UCSD-AML1 (cell line): ENCODE data around the gene CFAP298.
A peak's percentile ranks its signal among the peaks of the same experiment; 100 is the strongest.
"Not testable (repeated sequence)": the region's sequence is repeated elsewhere in the genome, so short reads cannot be mapped to it uniquely, and the experiment has no call there.

Source experiments
- DNase-seq: peaks from one replicate; lab custom pipeline; 2025; ENCODE audit not compliant: unreplicated experiment; lab: John Stamatoyannopoulos, UW

The CFAP298 gene

DNA sequence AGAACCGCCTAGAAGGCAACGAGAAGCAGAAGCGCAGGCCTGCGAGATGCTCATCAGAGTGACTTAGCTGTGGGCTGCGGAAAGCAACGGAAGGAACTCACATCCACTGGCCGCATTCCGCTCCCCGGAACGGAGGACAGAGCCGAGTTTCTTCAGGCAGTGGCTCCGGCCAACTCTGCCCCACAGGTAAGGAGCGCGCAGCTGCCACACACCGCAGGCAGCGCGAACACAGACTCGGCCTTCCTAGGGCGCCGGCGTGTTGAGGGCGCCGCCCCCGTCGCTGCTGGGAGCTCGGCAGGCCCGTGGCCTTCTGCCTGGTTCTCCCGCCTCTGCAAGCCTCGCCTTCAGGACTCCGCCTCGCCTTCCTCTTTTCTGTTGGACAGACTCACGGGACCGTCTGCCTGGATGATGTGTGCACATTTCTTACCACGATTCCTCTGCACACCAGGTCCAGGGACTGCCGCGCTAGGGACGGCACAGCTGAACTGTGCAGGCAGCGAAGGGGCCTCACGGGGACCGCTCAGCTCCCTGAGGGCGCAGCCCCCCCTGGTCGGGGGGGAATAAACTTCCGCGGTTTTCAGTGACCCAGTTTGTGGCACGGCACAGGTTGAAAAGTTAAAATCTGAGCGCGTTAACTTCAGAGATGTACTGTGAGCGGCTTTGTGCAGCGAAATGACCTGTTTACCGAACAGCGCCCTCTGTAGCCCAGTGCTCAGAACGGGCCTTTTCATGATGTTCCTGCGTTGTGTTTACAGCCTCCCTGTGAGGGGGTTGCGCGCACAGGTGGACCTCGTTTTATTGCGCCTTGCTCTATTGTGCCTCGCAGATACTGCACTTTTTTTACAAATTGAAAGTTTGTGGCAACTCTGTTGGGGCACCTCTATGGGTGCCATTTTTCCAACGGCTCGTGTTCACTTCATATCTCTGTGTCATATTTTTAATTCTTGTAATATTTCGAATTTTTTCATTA lies 42.6 kb downstream of the CFAP298 start:
- peak; percentile 77 for DNase-seq

DNA sequence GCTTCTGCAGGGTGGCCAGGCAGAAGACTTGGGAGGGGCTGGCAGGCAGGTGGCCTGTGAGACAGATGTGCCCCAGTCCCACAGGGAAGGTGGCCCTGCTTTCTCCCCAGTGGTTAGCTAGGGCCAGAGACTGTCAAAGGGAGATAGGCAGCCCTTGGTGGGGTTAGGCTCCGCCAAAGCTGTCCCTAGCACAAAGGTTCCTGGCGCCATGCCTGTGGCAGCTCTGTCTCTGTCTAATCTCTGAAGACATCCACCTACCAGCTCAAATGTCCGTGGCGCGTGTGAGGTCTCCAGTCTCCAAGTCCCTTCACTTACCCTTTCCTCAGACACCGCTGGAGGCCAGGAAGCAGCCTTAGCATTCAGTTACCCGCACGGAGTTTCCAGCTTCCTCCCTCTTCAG lies 44.6 kb downstream of the CFAP298 start:
- no peak for DNase-seq

GRCh38 chr21:32566741-32567389 lies 45.3 kb downstream of the CFAP298 start:
- DNase-seq, result no peak

DNA sequence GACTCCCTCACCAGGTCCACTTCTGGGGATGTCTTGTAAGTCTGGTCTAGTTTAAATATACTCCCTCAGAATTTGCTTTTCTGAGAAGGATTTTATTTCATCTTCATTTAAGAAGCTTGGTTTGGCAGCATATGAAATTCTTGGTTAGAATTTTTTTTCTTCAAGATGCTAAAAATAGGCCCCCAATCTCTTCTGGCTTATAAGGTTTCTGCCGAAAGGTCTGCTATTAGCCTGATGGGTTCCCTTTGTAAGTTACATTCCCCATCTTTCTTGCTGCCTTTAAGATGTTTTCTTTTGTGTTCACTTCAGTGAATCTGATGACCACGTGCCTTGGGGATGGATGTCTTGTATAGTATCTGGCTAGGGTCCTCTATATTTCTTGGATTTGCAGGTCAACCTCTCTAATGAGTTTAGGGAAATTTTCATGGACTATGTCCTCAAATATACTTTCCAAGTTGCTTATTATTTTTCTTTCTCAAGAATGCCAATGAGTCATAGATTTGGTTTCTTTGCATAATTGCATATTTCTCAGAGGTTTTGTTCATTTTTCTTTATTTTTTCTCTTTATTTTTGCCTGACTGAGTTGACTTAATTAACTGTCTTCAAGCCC lies 46.2 kb downstream of the CFAP298 start:
- no peak for DNase-seq

DNA sequence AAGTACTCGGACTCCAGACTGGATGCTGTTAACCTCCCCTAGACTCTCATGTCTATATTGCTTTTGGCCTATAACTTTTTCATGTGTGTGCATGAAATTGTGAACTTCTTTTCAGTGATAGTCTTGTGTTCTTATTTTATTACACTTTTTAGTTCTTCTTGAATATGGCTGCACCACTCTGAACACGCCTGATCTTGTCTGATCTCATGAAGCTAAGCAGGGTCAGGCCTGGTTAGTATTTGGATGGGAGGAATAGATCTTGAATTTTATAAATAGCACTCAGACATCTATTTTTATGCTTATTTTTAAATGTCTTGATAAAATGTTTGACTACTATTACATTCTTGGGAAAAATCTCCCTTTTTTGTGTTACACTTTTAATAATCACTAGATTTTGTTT lies 49.3 kb downstream of the CFAP298 start:
- no peak for DNase-seq

DNA sequence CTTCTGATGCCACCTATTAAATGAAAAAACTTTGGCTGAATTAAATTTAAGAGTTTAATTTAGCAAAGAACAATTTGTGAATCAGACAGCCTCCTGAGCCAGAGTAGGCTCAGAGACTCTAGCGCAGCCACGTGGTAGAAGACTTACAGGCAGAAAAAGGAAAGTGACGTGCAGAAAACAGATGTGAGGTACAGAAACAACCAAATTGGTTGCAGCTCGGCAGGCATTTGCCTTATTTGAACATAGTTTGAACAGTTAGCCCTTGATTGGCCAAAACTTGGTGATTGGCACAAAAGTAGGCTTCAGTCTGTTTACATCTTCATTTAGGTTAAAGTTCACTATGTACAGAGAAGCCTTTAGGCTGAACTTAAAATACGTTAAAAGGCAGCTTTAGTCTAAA lies 49.8 kb downstream of the CFAP298 start:
- no peak for DNase-seq

DNA sequence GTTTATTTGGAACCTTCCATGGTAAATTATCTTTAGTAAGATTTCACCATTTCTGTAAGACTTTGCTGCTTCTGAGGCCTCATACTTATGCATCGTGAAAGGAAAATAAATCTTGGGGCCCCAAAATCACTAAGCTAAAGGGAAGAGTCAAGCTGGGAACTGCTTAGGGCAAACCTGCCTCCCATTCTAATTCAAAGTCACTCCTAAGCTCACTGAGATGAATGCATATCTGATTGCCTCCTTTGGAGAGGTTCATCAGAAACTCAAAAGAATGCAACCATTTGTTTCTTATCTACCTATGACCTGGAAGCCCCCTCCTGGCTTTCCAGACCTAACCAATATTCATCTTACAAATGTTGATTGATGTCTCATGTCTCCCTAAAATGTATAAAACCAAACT lies 50.7 kb downstream of the CFAP298 start:
- not testable (repeated sequence) for DNase-seq

- no peak for DNase-seq
Measured at GRCh38 chr21:32560896-32561295, 51.3 kb downstream of the CFAP298 start.

DNA sequence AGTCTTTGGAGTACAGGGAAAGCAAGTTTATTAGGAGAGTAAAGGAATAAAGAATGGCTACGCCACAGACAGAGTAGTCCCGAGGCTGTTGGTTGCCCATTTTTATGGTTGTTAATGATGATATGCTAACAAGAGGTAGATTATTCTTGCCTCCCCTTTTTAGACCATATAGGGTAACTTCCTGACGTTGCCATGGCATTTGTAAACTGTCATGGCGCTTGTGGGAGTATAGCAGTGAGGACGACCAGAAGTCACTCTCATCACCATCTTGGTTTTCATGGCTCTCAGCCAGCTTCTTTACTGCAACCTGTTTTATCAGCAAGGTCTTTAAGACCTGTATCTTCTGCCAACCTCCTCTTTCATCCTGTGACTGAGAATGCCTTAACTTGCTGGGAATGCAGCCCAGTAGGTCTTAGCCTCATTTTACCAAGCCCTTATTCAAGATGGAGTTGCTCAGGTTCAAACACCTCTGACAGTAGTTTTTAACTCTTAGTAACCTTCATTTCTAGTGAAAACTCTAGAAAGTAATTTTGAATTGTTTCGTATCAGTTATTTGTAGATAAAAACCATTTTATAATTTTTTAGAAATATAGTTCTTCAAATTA lies 53.1 kb downstream of the CFAP298 start:
- DNase-seq, result no peak

DNA sequence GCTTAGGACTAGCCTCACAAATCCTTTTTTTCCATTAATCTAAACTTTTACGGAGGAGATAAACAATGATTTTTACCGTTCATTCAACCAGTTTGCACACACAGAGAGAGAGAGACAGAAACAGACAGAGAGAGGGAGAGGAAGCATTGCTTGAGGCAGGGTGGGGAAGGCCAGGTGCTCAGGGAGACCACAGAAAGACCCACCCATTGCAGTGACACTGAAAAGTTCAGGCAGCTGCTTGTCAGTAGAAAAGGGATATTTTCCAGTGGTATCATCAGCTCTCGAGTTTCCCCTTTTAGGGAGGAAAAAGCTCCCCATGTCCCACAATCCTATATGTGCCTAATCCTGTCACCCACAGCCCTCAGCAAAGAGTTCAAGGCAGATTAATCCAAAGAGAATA lies 54.1 kb downstream of the CFAP298 start:
- no peak for DNase-seq

DNA sequence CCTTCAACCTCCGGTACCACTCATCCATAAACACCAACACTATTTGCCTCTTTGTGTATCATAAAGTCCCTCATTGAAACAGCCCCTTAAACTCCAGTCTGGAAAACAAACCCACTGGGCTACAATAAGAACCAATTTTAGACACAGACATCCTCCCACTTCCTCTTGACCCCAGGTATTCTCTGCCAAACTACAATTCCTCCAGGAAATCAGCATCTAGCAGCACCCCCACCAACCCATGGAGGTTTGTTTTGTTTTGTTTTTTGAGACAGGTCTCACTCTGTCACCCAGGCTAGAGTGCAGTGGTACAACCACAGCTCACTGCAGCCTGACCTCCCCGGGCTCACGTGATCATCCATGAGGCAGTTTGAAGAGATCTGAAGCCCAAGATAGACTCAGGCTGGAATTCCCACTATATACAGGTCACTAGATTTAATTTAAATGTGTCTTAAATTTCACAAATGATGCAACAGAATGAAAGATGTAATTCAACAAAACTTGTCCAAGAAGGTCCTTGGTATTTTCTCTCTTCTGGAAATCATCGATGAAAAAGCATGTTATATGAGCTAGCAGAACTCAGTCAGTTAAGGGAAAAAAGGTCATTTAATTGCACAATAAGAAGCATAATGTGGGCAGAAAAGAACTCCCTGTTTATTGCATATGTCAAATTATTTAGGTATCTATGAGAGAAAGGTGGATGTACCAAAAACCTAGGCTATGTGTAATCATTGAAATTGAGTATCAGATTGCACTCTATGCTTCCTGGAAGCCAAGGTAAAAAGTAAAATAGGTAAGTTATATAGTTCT lies 57.1 kb downstream of the CFAP298 start:
- no peak for DNase-seq

DNA sequence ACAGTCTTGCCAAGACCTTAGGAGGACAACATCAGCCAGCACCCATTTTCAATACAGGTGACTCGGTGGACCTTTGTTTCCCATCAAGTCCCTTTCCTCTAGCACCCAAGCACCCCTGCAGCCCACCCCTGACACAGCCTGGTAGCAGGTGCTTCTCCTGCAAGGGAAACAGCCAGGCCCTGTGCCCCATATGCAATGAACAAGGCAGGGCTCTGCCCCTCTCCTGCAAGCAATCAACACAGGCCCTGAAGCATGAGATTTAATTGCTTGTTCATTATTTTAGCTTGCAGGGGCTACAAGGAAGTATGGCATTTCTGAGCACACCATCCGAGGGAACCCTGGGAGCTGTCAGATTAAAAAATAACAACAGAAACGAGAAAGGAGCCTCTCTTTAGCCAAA lies 62.3 kb downstream of the CFAP298 start:
- DNase-seq, result no peak

- no peak for DNase-seq
Measured at GRCh38 chr21:32549440-32549839, 62.7 kb downstream of the CFAP298 start.
